Left kidney (tissue), 2 donors: ENCODE measurements around the gene RASD2. TPM values are rescaled to one million over a fixed set of nuclear protein-coding genes. Genes with fewer than 3 reads are reported as not detected.

ENCODE experiments used
- DNase-seq: peaks from one replicate; pipeline ENCODE4 v3.0.0-alpha.2; 2013
- polyA plus RNA-seq: library from polyadenylated mRNA; unstranded; fragments of 120-200 nt; gene quantifications from one replicate; pipeline ENCODE4 v1.2.1, GENCODE V29; 2013; ENCODE audit not compliant: insufficient read length

The RASD2 gene
- polyA plus RNA-seq, 1 donor, result 1.5 TPM

- no peak for DNase-seq
Observed at GRCh38 chr22:35582218-35582860, 41.7 kb downstream of the RASD2 start.

GRCh38 chr22:35582861-35583670 is 42.4 kb downstream of the RASD2 start:
- DNase-seq, result peak; percentile 55

- DNase-seq, result no peak
Observed at GRCh38 chr22:35586771-35587170, 46.1 kb downstream of the RASD2 start.

DNA sequence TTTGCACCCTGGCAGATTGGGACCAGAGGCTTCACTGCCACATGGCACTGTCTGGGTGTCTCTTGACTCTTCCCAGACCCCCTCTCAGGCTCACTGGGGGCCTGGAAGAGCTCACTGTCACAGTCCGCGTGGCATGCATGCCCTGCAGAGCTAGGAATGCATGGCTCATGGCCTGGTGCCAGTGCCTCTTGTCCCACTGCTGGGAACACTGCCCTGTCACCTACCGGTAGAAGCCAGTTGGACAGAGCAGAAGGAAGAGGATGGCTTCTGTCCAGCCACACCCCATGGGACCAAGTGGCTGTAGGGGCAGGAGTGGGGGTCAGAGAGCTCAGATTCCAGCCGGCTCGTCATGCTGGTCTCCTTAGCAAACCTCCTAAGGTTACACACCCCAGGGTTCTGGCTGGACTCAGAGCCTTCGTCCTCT is 46.8 kb downstream of the RASD2 start:
- no peak for DNase-seq

- DNase-seq, result no peak
Observed at GRCh38 chr22:35587896-35588295, 47.3 kb downstream of the RASD2 start.

GRCh38 chr22:35589071-35589755 is 48.6 kb downstream of the RASD2 start:
- no peak for DNase-seq

DNA sequence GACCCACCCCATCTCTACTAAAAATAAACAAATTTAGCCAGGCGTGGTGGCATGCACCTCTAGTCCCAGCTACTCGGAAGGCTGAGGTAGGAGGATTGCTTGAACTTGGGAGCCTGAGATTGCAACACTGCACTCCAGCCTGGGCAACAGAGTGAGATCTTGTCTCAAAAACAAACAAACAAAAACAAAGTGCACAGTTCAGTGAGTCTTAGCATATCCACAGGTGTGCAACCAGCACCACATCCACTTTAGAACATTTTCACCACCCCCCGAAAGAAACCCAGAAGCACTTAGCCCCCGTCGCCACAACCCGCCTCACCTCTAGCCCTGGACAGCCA is 49.1 kb downstream of the RASD2 start:
- no peak for DNase-seq

GRCh38 chr22:35590634-35591295 is 50.1 kb downstream of the RASD2 start:
- DNase-seq, result no peak

- DNase-seq, result no peak
Observed at GRCh38 chr22:35591714-35592417, 51.2 kb downstream of the RASD2 start.

- DNase-seq, result no peak
Observed at GRCh38 chr22:35592418-35592967, 51.9 kb downstream of the RASD2 start.

- no peak for DNase-seq
Observed at GRCh38 chr22:35593071-35593890, 52.6 kb downstream of the RASD2 start.

DNA sequence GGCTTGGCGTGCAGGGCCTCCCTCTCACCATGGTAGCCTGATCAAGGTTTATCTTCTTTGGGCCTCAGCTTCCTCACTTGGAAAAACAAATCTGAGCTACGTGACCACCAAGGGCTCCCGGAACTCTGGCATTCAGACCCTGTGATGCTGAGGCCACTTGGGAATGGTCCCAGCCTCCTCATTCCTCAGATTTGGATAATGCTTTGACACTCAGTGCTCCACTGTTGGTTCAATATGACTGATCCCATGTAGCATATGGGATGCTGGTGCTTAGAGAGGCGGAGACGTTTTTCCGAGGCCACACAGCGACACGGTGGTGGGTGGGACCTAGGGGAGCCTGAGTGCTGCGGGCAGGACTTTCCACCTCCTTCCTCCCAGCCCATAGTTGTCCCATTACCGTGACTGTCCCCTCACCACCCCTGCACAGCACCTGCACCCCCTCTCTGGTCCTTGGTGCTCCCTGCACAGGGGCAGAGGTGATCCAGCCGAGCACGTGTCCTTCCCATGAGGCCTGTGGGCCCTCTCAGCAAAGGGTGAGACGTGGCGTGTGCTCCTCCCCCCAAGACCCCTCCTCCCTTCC is 53.4 kb downstream of the RASD2 start:
- no peak for DNase-seq

DNA sequence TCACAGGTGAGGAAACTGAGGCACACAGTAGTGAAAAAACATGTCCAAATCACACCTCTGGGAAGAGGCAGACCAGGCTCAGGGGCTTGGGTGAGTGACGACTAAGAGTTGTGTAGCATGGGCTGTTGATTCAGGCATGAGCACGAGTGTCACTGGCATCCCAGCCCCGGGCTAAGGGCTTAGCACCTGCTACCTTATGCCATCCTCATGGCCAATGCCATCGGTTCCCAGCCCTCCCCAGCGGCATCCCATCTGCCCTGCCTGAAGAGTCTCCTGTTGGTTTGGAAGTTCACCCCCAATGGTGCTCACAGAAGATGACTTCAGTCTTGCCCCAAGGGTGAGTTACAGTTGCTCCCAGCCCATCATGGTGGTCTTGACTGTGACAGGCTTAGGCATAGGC is 54.1 kb downstream of the RASD2 start:
- no peak for DNase-seq

DNA sequence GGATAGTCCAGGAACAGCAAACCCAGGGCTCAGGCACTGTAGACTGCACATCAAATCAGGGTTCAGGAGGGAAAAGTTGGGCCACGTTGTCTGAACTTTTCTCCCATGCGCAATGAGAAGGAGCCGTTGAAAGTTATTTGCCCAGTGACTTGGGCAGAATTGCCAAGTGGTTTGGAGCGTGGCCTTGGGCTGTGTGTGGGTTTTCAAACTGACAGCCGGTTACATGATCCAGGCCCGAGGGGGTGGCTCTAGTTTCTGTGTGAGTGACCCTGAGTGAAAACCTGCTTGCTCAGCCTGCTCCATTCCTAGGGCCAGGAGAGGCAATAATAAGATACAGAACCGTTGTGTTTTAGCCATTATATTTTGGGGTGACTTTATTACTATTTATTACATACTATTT is 56.2 kb downstream of the RASD2 start:
- no peak for DNase-seq

- no peak for DNase-seq
Observed at GRCh38 chr22:35597692-35598395, 57.2 kb downstream of the RASD2 start.

DNA sequence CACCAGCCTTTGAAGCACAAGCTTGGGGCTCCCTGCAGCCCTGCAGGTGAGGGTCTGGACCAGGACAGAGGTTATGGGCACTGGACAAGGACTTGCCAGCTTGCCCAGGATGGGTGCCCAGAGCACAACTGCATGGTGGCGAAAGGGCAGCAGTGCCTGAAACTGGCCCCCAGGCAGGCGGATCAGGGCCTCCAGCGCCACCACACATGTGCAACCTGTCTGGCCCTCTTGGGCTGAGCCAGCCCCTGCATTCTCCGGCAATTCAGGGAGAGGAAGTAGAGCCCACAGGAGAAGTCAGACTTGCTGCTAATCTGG is 57.7 kb downstream of the RASD2 start:
- no peak for DNase-seq

DNA sequence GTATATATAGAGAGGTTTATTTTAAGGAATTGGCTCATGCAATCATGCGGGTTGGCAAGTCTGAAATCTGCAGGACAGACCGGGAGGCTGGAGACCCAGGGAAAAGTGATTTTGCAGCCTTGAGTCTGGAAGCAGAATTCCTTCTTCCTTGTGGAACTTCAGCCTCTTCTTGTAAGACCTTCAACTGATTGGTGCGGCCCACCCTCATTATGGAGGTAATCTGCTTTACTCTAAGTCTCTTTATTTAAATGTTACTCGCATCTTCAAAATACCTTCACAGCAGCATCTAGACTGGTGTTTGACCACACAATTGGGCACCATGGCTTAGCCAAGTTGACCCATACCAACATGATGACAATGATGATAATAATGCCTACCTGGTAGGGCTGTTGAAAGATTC is 58.7 kb downstream of the RASD2 start:
- no peak for DNase-seq

GRCh38 chr22:35600476-35600875 is 59.8 kb downstream of the RASD2 start:
- DNase-seq, result no peak

GRCh38 chr22:35601013-35601580 is 60.5 kb downstream of the RASD2 start:
- no peak for DNase-seq
